ENCODE measurements around the gene YPEL2. TPM values are rescaled to one million over a fixed set of nuclear protein-coding genes. Genes with fewer than 3 reads are reported as not detected.
A peak's percentile ranks its signal among the peaks of the same experiment; 100 is the strongest.

YPEL2 gene
- total and polyA plus RNA-seq, 2 donors (not counting 3 experiments of a cell fraction or from before 2014, with no cell fraction given): 36.5 to 66.8 TPM

DNA sequence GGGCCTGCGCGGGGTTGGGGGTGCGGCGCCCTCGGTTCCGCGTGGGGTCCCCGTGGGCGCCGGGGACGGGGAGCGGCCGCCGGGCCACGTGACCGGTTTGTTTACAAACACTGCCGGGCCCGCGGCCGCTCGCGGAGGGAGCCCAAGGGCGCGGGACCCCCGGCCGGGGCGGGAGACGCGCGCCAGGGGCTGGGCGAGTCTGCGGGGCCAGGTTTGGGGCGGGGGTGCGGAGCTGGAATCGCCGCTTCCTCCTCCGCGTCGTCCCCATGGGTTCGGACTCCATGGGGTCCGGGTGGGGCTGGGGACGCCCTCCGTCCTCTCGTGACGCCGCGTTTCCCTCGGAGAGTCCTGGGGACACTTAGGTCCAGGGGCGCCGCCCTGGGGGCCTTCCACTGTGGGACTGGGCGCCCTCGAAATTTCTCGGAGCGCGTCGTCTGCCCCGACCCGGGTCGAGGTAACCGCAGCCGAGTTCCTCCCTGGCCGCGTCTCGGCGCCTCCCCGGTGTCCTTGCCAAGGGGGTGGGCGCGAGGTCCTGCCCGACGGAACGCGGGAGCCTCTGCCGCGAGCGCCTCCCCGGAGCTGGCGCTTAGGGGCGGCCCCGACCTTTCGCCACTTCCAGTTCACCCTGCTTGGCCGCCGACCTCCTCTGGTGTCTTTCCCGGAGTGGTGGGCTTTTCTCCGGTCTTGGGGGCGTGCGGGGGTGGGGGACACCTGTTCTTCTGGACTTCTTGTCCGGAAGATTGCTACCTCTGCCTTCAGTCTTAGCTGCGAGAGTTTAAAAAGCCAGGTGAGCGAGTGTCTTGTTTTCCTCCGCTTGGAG, 684 bp downstream of the YPEL2 start:
- peak overlapping the region; percentile 48 for H3K27ac ChIP-seq (ENCODE audit: insufficient read depth, low read depth, low read length)
- intact Hi-C loops (cut with micrococcal nuclease): loop anchor here (1.0 to 5.0 kb wide), 3 partner anchors 35 to 375 kb away; partner anchors contain the start of genes CLTC, PTRH2 and VMP1

More for the DNA sequence above, 684 bp downstream of the YPEL2 start:
- H2AFZ ChIP-seq (ENCODE audit: low read depth, low read length): peak overlapping the region; percentile 10
- dilution Hi-C loops (cut with MboI; ENCODE audit: extremely low pct_ligation_motif_present, low sequenced_read_pairs): loop anchor here (25.0 kb wide), 1 partner anchor 105 kb away; no protein-coding TSS in a partner anchor
- BruUV-seq (replicated peaks): no TSS peak
- TF ChIP-seq, protein P1, sequence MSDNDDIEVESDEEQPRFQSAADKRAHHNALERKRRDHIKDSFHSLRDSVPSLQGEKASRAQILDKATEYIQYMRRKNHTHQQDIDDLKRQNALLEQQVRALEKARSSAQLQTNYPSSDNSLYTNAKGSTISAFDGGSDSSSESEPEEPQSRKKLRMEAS (IDR thresholded peaks at IDR 0.05; ENCODE audit: insufficient read depth, insufficient read length): no peak
- no peak for TF ChIP-seq POLR2A (IDR thresholded peaks at IDR 0.05; ENCODE audit: low read depth, low read length)
- no peak for TF ChIP-seq POLR2AphosphoS5 (IDR thresholded peaks at IDR 0.05; ENCODE audit: insufficient read depth, low read depth, low read length)
- TF ChIP-seq JUN (IDR thresholded peaks at IDR 0.05; ENCODE audit: borderline replicate concordance, insufficient read depth, insufficient read length, low read depth): no peak
- TF ChIP-seq MYC (IDR thresholded peaks at IDR 0.05; ENCODE audit: low read depth, low read length): no peak
- TF ChIP-seq FOS (IDR thresholded peaks at IDR 0.05; ENCODE audit: borderline replicate concordance, insufficient read depth, low read length): no peak
- TF ChIP-seq, protein P2, sequence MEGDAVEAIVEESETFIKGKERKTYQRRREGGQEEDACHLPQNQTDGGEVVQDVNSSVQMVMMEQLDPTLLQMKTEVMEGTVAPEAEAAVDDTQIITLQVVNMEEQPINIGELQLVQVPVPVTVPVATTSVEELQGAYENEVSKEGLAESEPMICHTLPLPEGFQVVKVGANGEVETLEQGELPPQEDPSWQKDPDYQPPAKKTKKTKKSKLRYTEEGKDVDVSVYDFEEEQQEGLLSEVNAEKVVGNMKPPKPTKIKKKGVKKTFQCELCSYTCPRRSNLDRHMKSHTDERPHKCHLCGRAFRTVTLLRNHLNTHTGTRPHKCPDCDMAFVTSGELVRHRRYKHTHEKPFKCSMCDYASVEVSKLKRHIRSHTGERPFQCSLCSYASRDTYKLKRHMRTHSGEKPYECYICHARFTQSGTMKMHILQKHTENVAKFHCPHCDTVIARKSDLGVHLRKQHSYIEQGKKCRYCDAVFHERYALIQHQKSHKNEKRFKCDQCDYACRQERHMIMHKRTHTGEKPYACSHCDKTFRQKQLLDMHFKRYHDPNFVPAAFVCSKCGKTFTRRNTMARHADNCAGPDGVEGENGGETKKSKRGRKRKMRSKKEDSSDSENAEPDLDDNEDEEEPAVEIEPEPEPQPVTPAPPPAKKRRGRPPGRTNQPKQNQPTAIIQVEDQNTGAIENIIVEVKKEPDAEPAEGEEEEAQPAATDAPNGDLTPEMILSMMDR (IDR thresholded peaks at IDR 0.05; ENCODE audit: extremely low read depth in 1 of 2, insufficient read depth in 1 of 2, low read depth in 1 of 2, low read length in 2 of 2): no peak
- no peak for TF ChIP-seq GATA2 (IDR thresholded peaks at IDR 0.05; ENCODE audit: insufficient read depth, insufficient read length, low read depth, low read length)
- TF ChIP-seq EZH2 (IDR thresholded peaks at IDR 0.05; ENCODE audit: borderline replicate concordance, low read depth, low read length, severe bottlenecking): no peak
- POLR2A ChIA-PET: no interaction called here
- CTCF ChIA-PET: interaction anchor here (0.8 to 3.5 kb wide), 9 partner anchors 12 to 110 kb away, joined by 3 to 15 read pairs (median 3); no protein-coding TSS in a partner anchor
- H4K20me1 ChIP-seq (replicated peaks; ENCODE audit: control insufficient read depth, extremely low read depth, insufficient read depth, low read length): no peaks in the 10 kb centered on the region
- peak overlapping the region; percentile 27 to 98 (median 75) for H3K4me3 ChIP-seq (replicated peaks in 1 of 3; ENCODE audit: insufficient read depth in 1 of 3, low read depth in 1 of 3, low read length in 3 of 3)
- FAIRE-seq (no peak), DNase-seq (ENCODE audit: low read depth, low spot score) (no peak)
- H3K9ac ChIP-seq (replicated peaks; ENCODE audit: extremely low read depth, insufficient read depth, low read length): peak overlapping the region; percentile 68
- no peaks in the 10 kb centered on the region for H3K9me1 ChIP-seq (replicated peaks; ENCODE audit: control insufficient read depth, extremely low read depth, insufficient read depth, low read length)
- no peaks in the 10 kb centered on the region for H3K36me3 ChIP-seq (ENCODE audit: control insufficient read depth in 2 of 2, extremely low read depth in 1 of 2, insufficient read depth in 2 of 2, low read length in 2 of 2)
- H3K4me2 ChIP-seq (ENCODE audit: insufficient read depth, low read length): peak overlapping the region; percentile 51
- peaks cover 51% of the 10 kb centered on the region for H3K4me1 ChIP-seq (ENCODE audit: control insufficient read depth, extremely low read depth, insufficient read depth, low read length)
- H3K79me2 ChIP-seq (ENCODE audit: control insufficient read depth, insufficient read depth, low read length): peaks cover 40% of the 10 kb centered on the region
- H3K27me3 ChIP-seq (ENCODE audit: control insufficient read depth in 2 of 2, insufficient read depth in 2 of 2, low read length in 2 of 2): no peaks in the 10 kb centered on the region
- H3K9me3 ChIP-seq (replicated peaks; ENCODE audit: control insufficient read depth, insufficient read depth, low read length): no peaks in the 10 kb centered on the region
